Fibroblast of the aortic adventitia (primary cell): ENCODE measurements around the gene NAV2. TPM values are rescaled to one million over a fixed set of nuclear protein-coding genes. Genes with fewer than 3 reads are reported as not detected.
A peak's percentile ranks its signal among the peaks of the same experiment; 100 is the strongest.

Source experiments
- DNase-seq: peaks from one replicate; pipeline ENCODE4 v3.0.0-alpha.2; 2010; ENCODE audit warnings: low read depth
- H3K4me3 ChIP-seq: 2 replicates; pipeline ENCODE4 v1.5.1; 2011; ENCODE audit warnings: low read depth, mild to moderate bottlenecking, control low read depth, low read length, moderate library complexity
- CTCF ChIP-seq: IDR thresholded peaks from 2 replicates; pipeline ENCODE4 v1.5.1; 2011; ENCODE audit warnings: mild to moderate bottlenecking, low read length, control low read depth, inconsistent platforms; ENCODE audit not compliant: insufficient read depth
- total RNA-seq: library from RNA; depleted of rRNA; stranded (reverse); fragments of >200 nt; gene quantifications from 2 replicates; pipeline ENCODE4 v1.2.3, GENCODE V29; 2012; ENCODE audit warnings: low replicate concordance

NAV2 gene
- total RNA-seq, 1 donor = 44.6 TPM

- TF ChIP-seq CTCF = no peak
- no peak for DNase-seq
- no peak overlapping the region for H3K4me3 ChIP-seq
Observed at GRCh38 chr11:19771463-19771862, 58.8 kb downstream of the NAV2 start.

GRCh38 chr11:19772480-19772879 is 59.8 kb downstream of the NAV2 start:
- TF ChIP-seq CTCF = no peak
- DNase-seq = no peak
- H3K4me3 ChIP-seq = no peak overlapping the region

GRCh38 chr11:19774329-19774728 is 61.7 kb downstream of the NAV2 start:
- no peak for TF ChIP-seq CTCF
- DNase-seq = no peak
- no peak overlapping the region for H3K4me3 ChIP-seq

- DNase-seq = no peak
- H3K4me3 ChIP-seq = no peak overlapping the region
- TF ChIP-seq CTCF = no peak
Observed at GRCh38 chr11:19774817-19775580, 62.4 kb downstream of the NAV2 start.

- DNase-seq = no peak
- no peak for TF ChIP-seq CTCF
- H3K4me3 ChIP-seq = no peak overlapping the region
Observed at GRCh38 chr11:19775622-19776021, 63.0 kb downstream of the NAV2 start.

- peak overlapping the region; percentile 63 for H3K4me3 ChIP-seq
- TF ChIP-seq CTCF = no peak
- no peak for DNase-seq
Observed at GRCh38 chr11:19777039-19777376, 64.4 kb downstream of the NAV2 start.
